ENCODE measurements around the gene ELL. TPM values are rescaled to one million over a fixed set of nuclear protein-coding genes. Genes with fewer than 3 reads are reported as not detected.

ELL gene
- total RNA-seq, 1 experiment from 2014 or later = 17.0 TPM

DNA sequence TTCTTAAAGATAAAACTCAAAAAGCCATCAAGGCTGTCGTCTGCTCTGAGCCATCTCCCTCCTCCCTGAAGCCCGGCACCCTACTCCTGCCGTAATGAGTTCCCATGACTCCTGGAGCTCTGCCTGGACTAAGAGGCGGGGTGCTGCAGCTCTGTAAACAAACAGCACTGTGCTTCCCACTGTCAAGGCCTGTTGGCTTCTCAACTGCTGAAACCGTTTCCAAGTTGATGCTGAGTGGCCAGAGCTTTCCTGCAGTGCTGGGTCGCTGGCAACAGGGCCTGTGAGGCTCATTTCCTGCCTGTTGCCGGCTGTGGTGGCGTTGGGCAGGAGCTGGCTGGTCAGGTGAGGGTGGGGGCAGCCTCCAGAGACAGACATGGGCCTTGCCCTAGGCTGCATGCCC, 57.2 kb downstream of the ELL start:
- Histone ChIP-seq H3K23ac (ENCODE audit: insufficient read length, low read depth, low read length) (no peak overlapping the region), H3K4me1 (ENCODE audit: insufficient read depth, low read length) (no peaks in the 10 kb centered on the region), H3K9ac (ENCODE audit: extremely low read depth, insufficient read length, low read length) (no peak overlapping the region), H4K5ac (ENCODE audit: insufficient read length, low read depth, low read length) (no peak overlapping the region), H3K56ac (ENCODE audit: insufficient read length, low read depth, low read length) (no peak overlapping the region), H3K9me3 (ENCODE audit: control insufficient read depth, low read depth, low read length) (no peaks in the 10 kb centered on the region), H3K18ac (ENCODE audit: insufficient read length, low read depth, low read length) (no peak overlapping the region), H3K27me3 (ENCODE audit: insufficient read depth, low read length) (no peaks in the 10 kb centered on the region), H4K91ac (ENCODE audit: insufficient read length, low read depth, low read length) (no peak overlapping the region), H3K14ac (ENCODE audit: insufficient read depth, low read length) (no peak overlapping the region), H2BK15ac (ENCODE audit: low read depth, low read length) (no peak overlapping the region), H2BK120ac (ENCODE audit: low read depth, low read length, poor library complexity, severe bottlenecking) (no peak overlapping the region), H3T11ph (ENCODE audit: low read length) (no peak overlapping the region), H3K23me2 (ENCODE audit: insufficient read length, low read depth, low read length, poor library complexity, severe bottlenecking) (no peaks in the 10 kb centered on the region), H2AK5ac (ENCODE audit: insufficient read length, low read length) (no peak overlapping the region), H3K27ac (ENCODE audit: insufficient read length, low read depth, low read length) (no peak overlapping the region), H4K20me1 (ENCODE audit: control insufficient read depth, insufficient read depth, insufficient read length) (no peaks in the 10 kb centered on the region), H2BK5ac (ENCODE audit: insufficient read length, low read length) (no peak overlapping the region), H2BK20ac (ENCODE audit: low read depth, low read length, poor library complexity, severe bottlenecking) (no peak overlapping the region), H2AFZ (ENCODE audit: low read length) (no peak overlapping the region), H3K4ac (ENCODE audit: low read depth, low read length) (no peak overlapping the region), H2BK12ac (ENCODE audit: insufficient read length, low read depth, low read length) (no peak overlapping the region), H3K79me1 (ENCODE audit: insufficient read depth, low read depth, low read length, poor library complexity, severe bottlenecking) (no peaks in the 10 kb centered on the region), H3K79me2 (ENCODE audit: insufficient read depth, low read length) (no peaks in the 10 kb centered on the region), H4K8ac (replicated peaks; ENCODE audit: insufficient read length, low read depth, low read length) (no peak overlapping the region), H3K4me2 (ENCODE audit: insufficient read depth, insufficient read length, low read length) (no peak overlapping the region)
- TF ChIP-seq CTCF (conservative IDR thresholded peaks at IDR 0.05) = no peak
- H3K9me3 Mint-ChIP-seq = no peaks in the 10 kb centered on the region
- H3K4me1 Mint-ChIP-seq = peaks cover 0 to 3% of the 10 kb centered on the region in 2 experiments; a peak in 1 of 4 replicates
- no CpG with 5 or more reads among the region's 8 CpGs for WGBS (ENCODE audit: extremely low coverage, insufficient read length, low lambda C conversion rate)
- peaks cover 8 to 29% (median 28%) of the 10 kb centered on the region in 3 experiments; a peak in 6 of 7 replicates for H3K36me3 Mint-ChIP-seq (ENCODE audit: insufficient read depth in 1 of 3, low read depth in 3 of 3)
- H3K27ac Mint-ChIP-seq = peak overlapping the region in 2 of 3 experiments; percentile 19 to 85; a peak in 3 of 7 replicates
- H3K27me3 Mint-ChIP-seq (ENCODE audit: low read depth) = no peaks in the 10 kb centered on the region; the same call in 1 of the 2 replicates
- DNase-seq = no peak
- H3K4me3 Mint-ChIP-seq = no peak overlapping the region
